ENCODE measurements around the gene ANXA6. TPM values are rescaled to one million over a fixed set of nuclear protein-coding genes. Genes with fewer than 3 reads are reported as not detected.
A peak's percentile ranks its signal among the peaks of the same experiment; 100 is the strongest.

The ANXA6 gene
- polyA plus RNA-seq, 3 donors = 60.6 to 124 (median 93.5) TPM

DNA sequence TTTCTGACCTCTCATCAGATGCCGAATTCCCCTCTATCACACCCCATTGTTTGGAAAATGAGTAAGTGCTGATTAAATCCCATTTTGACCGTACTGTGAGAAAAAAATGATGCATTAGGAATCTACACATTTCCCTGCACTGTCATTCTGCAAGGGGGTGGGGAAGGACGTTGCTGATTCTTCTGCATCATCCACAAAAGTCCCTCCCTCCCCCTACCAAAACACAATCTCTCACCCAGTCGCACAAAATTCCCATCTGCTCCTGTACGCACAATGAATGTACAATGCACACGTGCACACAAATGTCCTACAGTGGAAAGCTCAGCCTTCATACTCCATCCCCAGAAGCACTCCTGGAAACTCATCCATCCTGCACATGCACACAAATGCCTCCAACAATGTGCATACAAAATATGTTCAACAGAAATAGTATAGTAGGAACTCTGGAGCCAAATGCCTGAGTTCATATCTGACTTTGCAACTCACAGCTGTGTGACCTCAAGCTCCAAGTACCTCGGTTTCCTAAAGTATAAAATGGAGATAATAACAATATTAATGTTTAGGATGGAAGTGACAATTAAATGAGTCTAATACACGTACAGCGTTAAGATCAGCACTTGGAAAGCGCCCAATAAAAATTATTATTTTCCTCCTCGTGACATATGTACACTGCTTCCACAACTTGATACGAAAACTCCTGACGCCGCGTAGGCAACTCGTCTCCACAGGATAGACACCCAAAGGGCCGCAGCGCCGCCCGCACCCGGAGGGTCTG lies 77.6 kb downstream of the ANXA6 start:
- Histone ChIP-seq H3K9me3 (replicated peaks in 1 of 2; ENCODE audit: control insufficient read depth in 1 of 2, insufficient read depth in 1 of 2, low read length in 2 of 2) (no peaks in the 10 kb centered on the region), H3K4me1 (ENCODE audit: control insufficient read depth in 1 of 2, insufficient read depth in 2 of 2, low read length in 2 of 2) (peaks cover 57 to 81% of the 10 kb centered on the region in 2 donors), H3K27ac (ENCODE audit: low read depth in 1 of 2, low read length in 2 of 2) (peak overlapping the region; percentile 95 to 100), H3K4me3 (replicated peaks in 1 of 3; ENCODE audit: low read depth in 2 of 3, low read length in 3 of 3) (peak overlapping the region; percentile 56 to 91 (median 85)), H3K27me3 (ENCODE audit: control insufficient read depth in 2 of 2, insufficient read depth in 2 of 2, low read length in 2 of 2) (no peaks in the 10 kb centered on the region), H3K4me2 (replicated peaks; ENCODE audit: extremely low read depth, low read length, poor library complexity, severe bottlenecking) (peak overlapping the region; percentile 79), H2AFZ (ENCODE audit: insufficient read depth, low read depth, low read length, poor library complexity, severe bottlenecking) (peak overlapping the region; percentile 41), H3K36me3 (replicated peaks in 1 of 2; ENCODE audit: control insufficient read depth in 1 of 2, insufficient read depth in 2 of 2, low read length in 2 of 2) (peaks cover 14 to 37% of the 10 kb centered on the region in 2 donors), H3K79me2 (ENCODE audit: insufficient read depth, low read length) (peaks cover 72% of the 10 kb centered on the region), H3K9ac (ENCODE audit: insufficient read depth, low read length, poor library complexity, severe bottlenecking) (peak overlapping the region; percentile 99), H4K20me1 (ENCODE audit: insufficient read depth, low read length) (peaks cover 53% of the 10 kb centered on the region)
- no peak for TF ChIP-seq CTCF (IDR thresholded peaks at IDR 0.05)
- peak in 2 of 3 donors; percentile 62 to 92 for DNase-seq
- H3K4me1 Mint-ChIP-seq = peaks cover 81% of the 10 kb centered on the region
- 7% methylated on average over 14 of the region's 21 CpGs for WGBS (ENCODE audit: insufficient coverage)
- no peaks in the 10 kb centered on the region for H3K9me3 Mint-ChIP-seq
- H3K27ac Mint-ChIP-seq = peak overlapping the region; percentile 80 to 97 (median 94)
- intact Hi-C loops (cut with micrococcal nuclease) = loop anchor here in 1 of 2 donors (2.0 kb wide), 3 partner anchors 15 to 21 kb away; no protein-coding TSS in a partner anchor
- H3K4me3 Mint-ChIP-seq = peak overlapping the region; percentile 72 to 93
- H3K36me3 Mint-ChIP-seq = peaks cover 42% of the 10 kb centered on the region in 2 donors
- peaks cover 0 to 1% (median 0%) of the 10 kb centered on the region in 3 donors for H3K27me3 Mint-ChIP-seq (ENCODE audit: low read depth in 3 of 3)

GRCh38 chr5:151078490-151079262 lies 78.9 kb downstream of the ANXA6 start:
- Mint-ChIP-seq H3K9me3 (no peaks in the 10 kb centered on the region), H3K4me1 (peaks cover 74% of the 10 kb centered on the region), H3K27me3 (ENCODE audit: low read depth in 3 of 3) (peaks cover 0 to 1% (median 0%) of the 10 kb centered on the region in 3 donors), H3K27ac (peak overlapping the region in 5 of 7 donors; percentile 77 to 97 (median 89)), H3K4me3 (peak overlapping the region; percentile 71 to 72), H3K36me3 (peaks cover 42 to 48% of the 10 kb centered on the region in 2 donors)
- Histone ChIP-seq H3K36me3 (replicated peaks in 1 of 2; ENCODE audit: control insufficient read depth in 1 of 2, insufficient read depth in 2 of 2, low read length in 2 of 2) (peaks cover 14 to 38% of the 10 kb centered on the region in 2 donors), H3K9me3 (replicated peaks in 1 of 2; ENCODE audit: control insufficient read depth in 1 of 2, insufficient read depth in 1 of 2, low read length in 2 of 2) (no peaks in the 10 kb centered on the region), H4K20me1 (ENCODE audit: insufficient read depth, low read length) (peaks cover 66% of the 10 kb centered on the region), H3K4me1 (ENCODE audit: control insufficient read depth in 1 of 2, insufficient read depth in 2 of 2, low read length in 2 of 2) (peaks cover 53 to 74% of the 10 kb centered on the region in 2 donors), H3K4me3 (replicated peaks in 1 of 3; ENCODE audit: low read depth in 2 of 3, low read length in 3 of 3) (peak overlapping the region in 1 of 3 experiments; percentile 85), H2AFZ (ENCODE audit: insufficient read depth, low read depth, low read length, poor library complexity, severe bottlenecking) (no peak overlapping the region), H3K27ac (ENCODE audit: low read depth in 1 of 2, low read length in 2 of 2) (peak overlapping the region in 1 of 2 donors; percentile 43), H3K79me2 (ENCODE audit: insufficient read depth, low read length) (peaks cover 86% of the 10 kb centered on the region), H3K4me2 (replicated peaks; ENCODE audit: extremely low read depth, low read length, poor library complexity, severe bottlenecking) (peak overlapping the region; percentile 79), H3K9ac (ENCODE audit: insufficient read depth, low read length, poor library complexity, severe bottlenecking) (no peak overlapping the region), H3K27me3 (ENCODE audit: control insufficient read depth in 2 of 2, insufficient read depth in 2 of 2, low read length in 2 of 2) (no peaks in the 10 kb centered on the region)
- intact Hi-C loops (cut with micrococcal nuclease) = loop anchor here in 1 of 2 donors (2.0 kb wide), 1 partner anchor 14 kb away; no protein-coding TSS in a partner anchor
- peak in 1 of 3 donors; percentile 56 for DNase-seq
- no peak for TF ChIP-seq CTCF (IDR thresholded peaks at IDR 0.05)
- WGBS (ENCODE audit: insufficient coverage) = 72% methylated on average over 8 of the region's 16 CpGs

Measured in CD14-positive monocyte (primary cell).